ENCODE data around the gene RASSF1. TPM values are rescaled to one million over a fixed set of nuclear protein-coding genes. Genes with fewer than 3 reads are reported as not detected.

Gene RASSF1
- total RNA-seq, 2 experiments from 2014 or later: 75.8 to 76.5 TPM

DNA sequence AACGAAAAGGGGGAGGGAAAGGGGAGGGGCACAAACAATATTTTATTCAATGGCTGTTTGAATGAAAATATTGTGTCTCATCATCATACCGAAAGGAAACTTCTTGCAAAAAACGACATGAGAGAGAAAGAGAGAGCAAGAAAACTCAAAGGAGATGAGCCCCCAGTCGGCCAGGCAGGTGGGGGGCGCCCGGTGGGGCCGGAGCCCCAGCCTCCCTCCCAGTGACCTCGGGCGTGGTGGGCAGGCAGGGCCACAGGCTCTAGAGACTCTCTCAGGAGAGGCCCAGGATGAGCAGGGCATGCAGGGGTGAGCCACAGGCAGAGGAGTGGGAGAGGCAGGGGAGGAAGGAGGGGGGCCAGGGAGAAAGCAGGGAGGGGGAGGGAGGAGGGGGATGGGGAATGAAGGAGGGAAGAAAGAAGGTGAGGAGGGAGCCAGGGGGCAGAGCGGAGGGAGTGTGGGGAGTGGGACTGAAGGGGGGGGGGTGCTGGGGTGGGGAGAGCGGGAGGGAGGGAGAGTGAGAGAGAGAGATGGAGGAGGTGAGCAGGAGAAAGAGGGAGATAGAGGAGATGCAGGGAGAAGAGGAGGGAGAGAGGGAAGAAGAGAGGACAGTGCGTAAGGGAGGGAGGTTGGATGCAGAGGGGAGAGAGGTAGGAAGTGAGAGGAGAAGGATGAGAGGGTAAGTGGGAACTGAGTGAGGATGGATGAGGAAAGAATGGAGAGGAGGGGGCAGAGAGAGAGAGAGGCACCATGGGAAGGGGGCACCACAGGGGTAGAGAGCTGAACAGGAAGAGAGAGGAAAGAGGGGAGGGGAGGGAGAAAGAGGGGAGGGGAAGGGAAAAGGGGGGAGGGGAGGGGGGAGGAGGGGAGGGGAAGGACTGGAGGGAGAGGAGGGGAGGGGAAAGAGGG, 32.8 kb upstream of the RASSF1 start:
- DNase-seq (no peak), ATAC-seq (no peak)
- no peaks in the 10 kb centered on the region for H3K36me3 Mint-ChIP-seq (ENCODE audit: low read depth)
- H3K4me3 Mint-ChIP-seq: no peak overlapping the region
- H3K9me3 Mint-ChIP-seq: no peaks in the 10 kb centered on the region
- TF ChIP-seq, protein P1, sequence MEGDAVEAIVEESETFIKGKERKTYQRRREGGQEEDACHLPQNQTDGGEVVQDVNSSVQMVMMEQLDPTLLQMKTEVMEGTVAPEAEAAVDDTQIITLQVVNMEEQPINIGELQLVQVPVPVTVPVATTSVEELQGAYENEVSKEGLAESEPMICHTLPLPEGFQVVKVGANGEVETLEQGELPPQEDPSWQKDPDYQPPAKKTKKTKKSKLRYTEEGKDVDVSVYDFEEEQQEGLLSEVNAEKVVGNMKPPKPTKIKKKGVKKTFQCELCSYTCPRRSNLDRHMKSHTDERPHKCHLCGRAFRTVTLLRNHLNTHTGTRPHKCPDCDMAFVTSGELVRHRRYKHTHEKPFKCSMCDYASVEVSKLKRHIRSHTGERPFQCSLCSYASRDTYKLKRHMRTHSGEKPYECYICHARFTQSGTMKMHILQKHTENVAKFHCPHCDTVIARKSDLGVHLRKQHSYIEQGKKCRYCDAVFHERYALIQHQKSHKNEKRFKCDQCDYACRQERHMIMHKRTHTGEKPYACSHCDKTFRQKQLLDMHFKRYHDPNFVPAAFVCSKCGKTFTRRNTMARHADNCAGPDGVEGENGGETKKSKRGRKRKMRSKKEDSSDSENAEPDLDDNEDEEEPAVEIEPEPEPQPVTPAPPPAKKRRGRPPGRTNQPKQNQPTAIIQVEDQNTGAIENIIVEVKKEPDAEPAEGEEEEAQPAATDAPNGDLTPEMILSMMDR (IDR thresholded peaks at IDR 0.05): no peak
- intact Hi-C loops (cut with micrococcal nuclease): no loop called here
- no peak overlapping the region for H3K27ac Mint-ChIP-seq
- H3K27me3 Mint-ChIP-seq: no peaks in the 10 kb centered on the region
- CTCF ChIA-PET: no interaction called here
- POLR2A ChIA-PET: no interaction called here
- H3K4me1 Mint-ChIP-seq (ENCODE audit: low read depth): peaks cover 7% of the 10 kb centered on the region

DNA sequence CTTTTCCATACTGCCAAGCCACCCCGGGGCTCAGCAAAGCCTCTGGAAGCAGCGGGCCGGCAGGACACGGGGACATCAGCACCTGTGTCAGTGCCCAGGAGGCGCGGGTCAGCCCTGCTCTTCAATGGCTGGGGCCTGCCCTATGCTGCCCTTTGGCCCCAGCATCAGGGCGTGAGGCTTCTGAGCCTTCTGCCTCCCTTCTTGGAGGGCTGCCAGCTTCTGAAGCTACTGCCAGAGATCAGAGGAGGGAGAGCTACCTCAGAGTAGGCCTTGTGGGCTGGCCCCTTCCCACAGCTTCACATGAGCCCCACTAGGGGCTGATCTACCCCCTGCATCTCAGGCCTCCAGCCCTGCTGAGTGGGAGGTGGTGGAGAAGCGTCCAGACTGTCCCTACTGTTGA, 31.7 kb upstream of the RASSF1 start:
- ATAC-seq (peak; percentile 12), DNase-seq (no peak)
- TF ChIP-seq, protein P1 (IDR thresholded peaks at IDR 0.05): no peak
- ChIA-PET POLR2A (no interaction called here), CTCF (no interaction called here)
- H3K27me3 Mint-ChIP-seq: no peaks in the 10 kb centered on the region
- H3K27ac Mint-ChIP-seq: no peak overlapping the region
- H3K9me3 Mint-ChIP-seq: no peaks in the 10 kb centered on the region
- no peak overlapping the region for H3K4me3 Mint-ChIP-seq
- peaks cover 7% of the 10 kb centered on the region for H3K4me1 Mint-ChIP-seq (ENCODE audit: low read depth)
- no peaks in the 10 kb centered on the region for H3K36me3 Mint-ChIP-seq (ENCODE audit: low read depth)
- intact Hi-C loops (cut with micrococcal nuclease): no loop called here

DNA sequence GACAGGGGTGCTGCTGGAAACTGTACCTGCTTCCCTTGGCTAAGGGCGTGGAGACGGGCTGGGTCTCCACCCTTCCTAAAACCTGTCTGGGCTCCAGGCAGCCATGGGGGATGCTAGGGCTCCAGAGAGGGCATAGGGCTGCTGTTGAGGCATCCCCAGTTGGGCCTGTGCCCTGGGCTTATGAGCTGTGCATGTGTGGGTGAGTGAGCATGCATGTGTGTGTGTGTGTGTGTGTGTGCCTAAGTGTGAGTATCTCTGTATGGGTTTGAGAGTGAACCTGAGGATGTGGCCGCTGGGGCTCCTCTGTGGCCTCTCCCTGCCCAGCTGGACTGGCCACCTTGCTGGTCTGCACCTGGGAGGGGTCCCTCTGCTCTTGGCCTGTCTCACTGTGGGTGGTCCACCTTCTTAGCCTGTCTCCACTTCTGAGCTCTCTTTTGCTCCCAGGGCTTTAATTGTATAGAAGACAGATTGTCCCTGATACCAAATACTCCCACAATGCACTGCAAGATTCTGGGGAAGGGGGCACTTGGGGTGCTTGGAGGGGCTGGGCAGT, 30.6 kb upstream of the RASSF1 start:
- CTCF ChIA-PET: no interaction called here
- H3K27me3 Mint-ChIP-seq: no peaks in the 10 kb centered on the region
- no peak overlapping the region for H3K4me3 Mint-ChIP-seq
- peaks cover 11% of the 10 kb centered on the region for H3K4me1 Mint-ChIP-seq (ENCODE audit: low read depth)
- intact Hi-C loops (cut with micrococcal nuclease): no loop called here
- H3K36me3 Mint-ChIP-seq (ENCODE audit: low read depth): no peaks in the 10 kb centered on the region
- no peak overlapping the region for H3K27ac Mint-ChIP-seq
- ATAC-seq: no peak
- H3K9me3 Mint-ChIP-seq: no peaks in the 10 kb centered on the region
- POLR2A ChIA-PET: interaction anchor here (0.8 kb wide), 1 partner anchor 237 kb away, joined by 4 read pairs; no protein-coding TSS in a partner anchor
- no peak for DNase-seq
- TF ChIP-seq, protein P1 (IDR thresholded peaks at IDR 0.05): no peak

DNA sequence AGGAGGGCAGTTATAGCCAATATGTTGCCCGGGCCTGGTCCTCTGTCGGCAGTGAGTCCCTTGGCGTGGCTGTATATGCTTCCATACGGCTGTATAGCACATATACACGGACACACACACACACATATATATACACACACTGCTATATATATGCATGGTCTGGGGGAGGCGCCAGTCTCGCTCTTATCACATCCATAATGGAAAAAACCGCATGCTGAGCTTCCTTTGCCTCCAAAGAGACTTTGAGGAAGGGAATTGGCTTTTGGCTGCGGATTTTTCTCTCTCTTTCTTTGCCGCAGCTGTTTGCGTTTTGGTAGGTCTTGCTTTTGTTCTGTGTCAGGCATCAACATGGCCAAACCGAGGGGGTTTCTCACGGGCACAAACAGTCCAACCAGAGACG, 30.0 kb upstream of the RASSF1 start:
- H3K9me3 Mint-ChIP-seq: no peaks in the 10 kb centered on the region
- ChIA-PET CTCF (interaction anchor here (1.8 kb wide), 1 partner anchor 172 kb away, joined by 7 read pairs; no protein-coding TSS in a partner anchor), POLR2A (interaction anchor here (0.8 kb wide), 1 partner anchor 237 kb away, joined by 4 read pairs; no protein-coding TSS in a partner anchor)
- no peaks in the 10 kb centered on the region for H3K36me3 Mint-ChIP-seq (ENCODE audit: low read depth)
- H3K4me1 Mint-ChIP-seq (ENCODE audit: low read depth): peaks cover 16% of the 10 kb centered on the region
- H3K27ac Mint-ChIP-seq: no peak overlapping the region
- H3K4me3 Mint-ChIP-seq: no peak overlapping the region
- TF ChIP-seq, protein P1 (IDR thresholded peaks at IDR 0.05): no peak
- DNase-seq (no peak), ATAC-seq (no peak)
- no peaks in the 10 kb centered on the region for H3K27me3 Mint-ChIP-seq
- intact Hi-C loops (cut with micrococcal nuclease): no loop called here

Data from activated CD8-positive, alpha-beta T cell treated with anti-CD3 and anti-CD28 coated beads for 36 hours (primary cell).